MM.1S (cell line): Measurements from ENCODE around the gene KRT80.

Source experiments
- DNase-seq: peaks from one replicate; pipeline ENCODE4 v3.0.0-alpha.2; 2015
- H2AFZ ChIP-seq: fragments of 300-600 bp; sonication (generic); 2 replicates; pipeline ENCODE4 v1.6.0; 2016; ENCODE audit warnings: antibody characterized with exemption, low read length
- H3F3A ChIP-seq: fragments of 300-600 bp; sonication (generic); 2 replicates; pipeline ENCODE4 v1.6.1; 2016; ENCODE audit warnings: mild to moderate bottlenecking, antibody characterized with exemption, low read length, moderate library complexity, mixed read lengths; ENCODE audit not compliant: insufficient read depth
- H3K27ac ChIP-seq: fragments of 300-600 bp; sonication (generic); 2 replicates; pipeline ENCODE4 v1.5.1; 2016; ENCODE audit warnings: mild to moderate bottlenecking, low read length
- H3K27me3 ChIP-seq: fragments of 300-600 bp; sonication (generic); replicated peaks from 2 replicates; pipeline ENCODE4 v1.6.0; 2016; ENCODE audit warnings: low read length; ENCODE audit not compliant: insufficient read depth
- H3K36me3 ChIP-seq: fragments of 300-600 bp; sonication (generic); replicated peaks from 2 replicates; pipeline ENCODE4 v1.6.1; 2016; ENCODE audit warnings: mild to moderate bottlenecking, low read length, mixed read lengths; ENCODE audit not compliant: insufficient read depth
- H3K4me1 ChIP-seq: fragments of 300-600 bp; sonication (generic); 2 replicates; pipeline ENCODE4 v1.6.1; 2016; ENCODE audit warnings: low read length, mixed read lengths
- H3K4me2 ChIP-seq: fragments of 300-600 bp; sonication (generic); 2 replicates; pipeline ENCODE4 v1.6.0; 2016; ENCODE audit warnings: low read depth, low read length
- H3K4me3 ChIP-seq: fragments of 300-600 bp; sonication (generic); 2 replicates; pipeline ENCODE4 v1.5.1; 2016; ENCODE audit warnings: low read length, mixed read lengths
- H3K79me2 ChIP-seq: fragments of 300-600 bp; sonication (generic); 2 replicates; pipeline ENCODE4 v1.6.1; 2016; ENCODE audit warnings: mixed run types, low read length, mixed read lengths
- H3K9ac ChIP-seq: fragments of 300-600 bp; sonication (generic); 2 replicates; pipeline ENCODE4 v1.6.1; 2016; ENCODE audit warnings: low read length, mixed read lengths
- H3K9me2 ChIP-seq: fragments of 300-600 bp; sonication (generic); replicated peaks from 2 replicates; pipeline ENCODE4 v1.6.1; 2016; ENCODE audit warnings: mild to moderate bottlenecking, low read length, mixed read lengths; ENCODE audit not compliant: insufficient read depth
- H3K9me3 ChIP-seq: fragments of 300-600 bp; sonication (generic); replicated peaks from 2 replicates; pipeline ENCODE4 v1.6.1; 2016; ENCODE audit warnings: mild to moderate bottlenecking, low read length, mixed read lengths; ENCODE audit not compliant: insufficient read depth
- H4K20me1 ChIP-seq: fragments of 300-600 bp; sonication (generic); 2 replicates; pipeline ENCODE4 v1.6.1; 2016; ENCODE audit warnings: mild to moderate bottlenecking, low read length, moderate library complexity, mixed read lengths; ENCODE audit not compliant: insufficient read depth
- EZH2 ChIP-seq: fragments of 300-600 bp; sonication (generic); optimal IDR thresholded peaks from 2 replicates; pipeline ENCODE3; 2017; ENCODE audit warnings: low read depth, mild to moderate bottlenecking, antibody characterized with exemption, low read length, mixed read lengths
- EZH2phosphoT487 ChIP-seq: fragments of 300-600 bp; sonication (generic); IDR thresholded peaks from 2 replicates; pipeline ENCODE4 v1.6.1; 2018; ENCODE audit warnings: antibody characterized with exemption, low read length
- TF ChIP-seq, protein P1 (sequence below): fragments of 300-600 bp; sonication (generic); IDR thresholded peaks from 2 replicates; pipeline ENCODE4 v1.5.1; 2016; ENCODE audit warnings: antibody characterized with exemption, low read length, mixed read lengths

The KRT80 gene

DNA sequence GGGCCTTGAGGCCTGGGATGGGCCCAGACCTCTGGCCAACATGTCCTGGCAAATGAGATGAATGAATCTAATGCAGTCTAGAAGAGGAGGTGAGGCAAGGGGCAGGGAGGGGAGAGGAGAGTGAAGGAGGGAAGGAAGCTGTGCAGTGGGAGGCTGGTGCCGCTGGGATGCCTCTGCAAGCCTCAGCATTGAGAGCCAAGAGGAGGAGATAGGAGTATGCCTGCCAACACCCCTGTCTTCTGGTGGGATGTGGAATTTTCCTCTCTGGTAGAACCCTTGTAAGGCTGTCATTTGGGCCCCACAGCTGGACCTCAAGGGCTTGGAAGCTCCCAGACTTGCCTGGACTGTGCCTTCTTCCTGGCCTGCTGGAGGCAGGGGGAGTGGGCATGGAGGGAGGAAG, 21.9 kb downstream of the KRT80 start:
- Histone ChIP-seq H3K9ac (no peak overlapping the region), H3K27ac (no peak overlapping the region), H3K4me3 (no peak overlapping the region), H3K4me1 (no peaks in the 10 kb centered on the region), H3F3A (no peaks in the 10 kb centered on the region), H3K9me2 (no peaks in the 10 kb centered on the region), H3K79me2 (no peaks in the 10 kb centered on the region), H3K9me3 (no peaks in the 10 kb centered on the region), H4K20me1 (no peaks in the 10 kb centered on the region), H2AFZ (no peak overlapping the region), H3K27me3 (peaks cover 48% of the 10 kb centered on the region), H3K36me3 (no peaks in the 10 kb centered on the region), H3K4me2 (no peak overlapping the region)
- TF ChIP-seq EZH2 (no peak), EZH2phosphoT487 (no peak)
- TF ChIP-seq, protein P1, sequence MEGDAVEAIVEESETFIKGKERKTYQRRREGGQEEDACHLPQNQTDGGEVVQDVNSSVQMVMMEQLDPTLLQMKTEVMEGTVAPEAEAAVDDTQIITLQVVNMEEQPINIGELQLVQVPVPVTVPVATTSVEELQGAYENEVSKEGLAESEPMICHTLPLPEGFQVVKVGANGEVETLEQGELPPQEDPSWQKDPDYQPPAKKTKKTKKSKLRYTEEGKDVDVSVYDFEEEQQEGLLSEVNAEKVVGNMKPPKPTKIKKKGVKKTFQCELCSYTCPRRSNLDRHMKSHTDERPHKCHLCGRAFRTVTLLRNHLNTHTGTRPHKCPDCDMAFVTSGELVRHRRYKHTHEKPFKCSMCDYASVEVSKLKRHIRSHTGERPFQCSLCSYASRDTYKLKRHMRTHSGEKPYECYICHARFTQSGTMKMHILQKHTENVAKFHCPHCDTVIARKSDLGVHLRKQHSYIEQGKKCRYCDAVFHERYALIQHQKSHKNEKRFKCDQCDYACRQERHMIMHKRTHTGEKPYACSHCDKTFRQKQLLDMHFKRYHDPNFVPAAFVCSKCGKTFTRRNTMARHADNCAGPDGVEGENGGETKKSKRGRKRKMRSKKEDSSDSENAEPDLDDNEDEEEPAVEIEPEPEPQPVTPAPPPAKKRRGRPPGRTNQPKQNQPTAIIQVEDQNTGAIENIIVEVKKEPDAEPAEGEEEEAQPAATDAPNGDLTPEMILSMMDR, result no peak
- DNase-seq, result no peak

DNA sequence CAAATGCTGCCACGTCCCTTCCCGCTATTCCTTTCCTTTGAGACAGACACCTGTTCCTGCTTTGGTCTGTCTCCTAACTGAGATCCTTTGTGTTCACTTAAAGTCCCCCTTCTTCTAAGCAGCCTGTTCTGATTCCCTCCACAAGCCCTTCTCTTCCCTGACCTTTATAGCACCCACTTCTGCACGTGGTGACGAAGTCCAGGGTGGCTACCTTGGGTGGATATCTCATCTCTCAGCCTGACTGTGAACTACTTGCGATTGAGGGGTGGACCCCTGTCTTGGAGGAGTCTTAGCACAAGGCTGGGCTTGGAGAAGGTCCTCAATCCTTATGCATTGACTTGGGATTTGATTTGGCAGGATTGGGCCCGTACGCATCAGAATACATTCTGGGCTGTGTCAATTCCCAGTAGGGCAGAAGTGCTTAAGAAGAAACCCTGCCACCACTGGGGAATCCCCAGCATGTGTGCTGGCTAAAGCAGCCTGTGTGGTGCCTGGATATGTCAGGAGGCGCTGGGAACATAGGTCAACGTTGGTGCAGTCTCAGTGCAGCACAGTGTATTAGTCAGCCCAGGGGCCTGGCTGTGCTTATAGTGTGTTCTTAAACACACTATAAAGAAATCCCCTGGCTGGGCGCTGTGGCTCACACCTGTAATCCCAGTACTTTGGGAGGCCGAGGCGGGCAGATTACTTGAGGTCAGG, 23.6 kb downstream of the KRT80 start:
- Histone ChIP-seq H3K9ac (no peak overlapping the region), H3F3A (no peaks in the 10 kb centered on the region), H4K20me1 (no peaks in the 10 kb centered on the region), H3K9me3 (no peaks in the 10 kb centered on the region), H3K79me2 (no peaks in the 10 kb centered on the region), H3K4me1 (no peaks in the 10 kb centered on the region), H3K27ac (no peak overlapping the region), H3K9me2 (no peaks in the 10 kb centered on the region), H3K4me2 (no peak overlapping the region), H3K27me3 (peaks cover 36% of the 10 kb centered on the region), H3K36me3 (no peaks in the 10 kb centered on the region), H2AFZ (no peak overlapping the region), H3K4me3 (no peak overlapping the region)
- no peak for DNase-seq
- TF ChIP-seq EZH2phosphoT487 (no peak), EZH2 (no peak)
- TF ChIP-seq, protein P1, result no peak

DNA sequence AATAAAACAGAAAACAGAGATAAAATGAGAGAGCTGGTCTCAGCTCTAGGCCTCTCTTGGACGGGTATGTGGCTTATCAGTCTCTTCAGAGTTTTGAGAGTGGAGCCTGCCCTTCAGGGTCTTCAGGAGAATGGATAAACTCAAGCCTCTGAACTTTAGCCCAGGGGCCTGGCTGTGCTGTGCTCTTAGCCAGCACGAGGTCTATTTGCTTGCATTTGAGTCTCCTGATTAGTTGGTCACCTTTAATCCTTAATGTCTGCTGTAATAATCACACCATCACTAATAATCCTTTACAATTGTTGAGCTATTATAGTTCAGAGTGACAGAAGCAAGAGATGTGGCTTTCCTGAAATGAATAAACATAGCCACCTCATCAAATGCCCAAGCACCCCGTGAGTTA, 24.3 kb downstream of the KRT80 start:
- no peaks in the 10 kb centered on the region for H3K4me1 ChIP-seq
- H3K27ac ChIP-seq, result no peak overlapping the region
- no peak overlapping the region for H2AFZ ChIP-seq
- peaks cover 29% of the 10 kb centered on the region for H3K27me3 ChIP-seq
- no peaks in the 10 kb centered on the region for H3K9me3 ChIP-seq
- H3K9me2 ChIP-seq, result no peaks in the 10 kb centered on the region
- H3K4me3 ChIP-seq, result no peak overlapping the region
- H3K36me3 ChIP-seq, result no peaks in the 10 kb centered on the region
- no peaks in the 10 kb centered on the region for H3F3A ChIP-seq
- no peak overlapping the region for H3K4me2 ChIP-seq
- no peak for DNase-seq
- TF ChIP-seq EZH2phosphoT487 (no peak), EZH2 (no peak)
- TF ChIP-seq, protein P1, result no peak
- no peaks in the 10 kb centered on the region for H3K79me2 ChIP-seq
- H4K20me1 ChIP-seq, result no peaks in the 10 kb centered on the region
- no peak overlapping the region for H3K9ac ChIP-seq
